Body of pancreas (tissue), 4 donors: ENCODE results near the gene TNS3.

ENCODE experiments used
- POLR2A ChIP-seq, 3 donors: fragments of 450-650 bp; IDR thresholded peaks; one replicate each; pipeline ENCODE4 v1.6.1; 2016; ENCODE audit warnings: antibody characterized with exemption in 3 of 3, mild to moderate bottlenecking in 2 of 3
- TF ChIP-seq, protein P1 (sequence below), 7 experiments: fragments of 450-650 bp in 4 of 7; fragments of 200-600 bp in 3 of 7; sonication (generic) in 3 of 7; IDR thresholded peaks; one replicate each; pipeline ENCODE4 v1.5.1; 2016 to 2019; ENCODE audit warnings: antibody characterized with exemption in 7 of 7

DNA sequence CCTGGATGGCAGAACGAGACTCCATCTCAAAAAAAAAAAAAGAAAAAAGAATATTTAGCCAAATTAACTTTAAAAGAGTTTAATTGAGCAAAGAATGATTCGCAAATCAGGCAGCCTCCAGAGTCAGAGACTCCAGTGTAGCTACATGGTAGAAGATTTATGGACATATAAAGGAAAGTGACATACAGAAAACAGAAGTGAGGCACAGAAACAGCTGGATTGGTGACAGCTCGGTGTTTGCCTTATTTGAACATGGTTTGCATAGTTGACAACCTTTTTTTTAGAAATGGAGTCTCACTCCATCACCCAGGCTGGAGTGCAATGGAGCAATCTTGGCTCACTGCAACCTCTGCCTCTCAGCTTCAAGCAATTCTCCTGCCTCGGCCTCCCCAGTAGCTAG lies 35.2 kb upstream of the TNS3 start:
- TF ChIP-seq, protein P1, sequence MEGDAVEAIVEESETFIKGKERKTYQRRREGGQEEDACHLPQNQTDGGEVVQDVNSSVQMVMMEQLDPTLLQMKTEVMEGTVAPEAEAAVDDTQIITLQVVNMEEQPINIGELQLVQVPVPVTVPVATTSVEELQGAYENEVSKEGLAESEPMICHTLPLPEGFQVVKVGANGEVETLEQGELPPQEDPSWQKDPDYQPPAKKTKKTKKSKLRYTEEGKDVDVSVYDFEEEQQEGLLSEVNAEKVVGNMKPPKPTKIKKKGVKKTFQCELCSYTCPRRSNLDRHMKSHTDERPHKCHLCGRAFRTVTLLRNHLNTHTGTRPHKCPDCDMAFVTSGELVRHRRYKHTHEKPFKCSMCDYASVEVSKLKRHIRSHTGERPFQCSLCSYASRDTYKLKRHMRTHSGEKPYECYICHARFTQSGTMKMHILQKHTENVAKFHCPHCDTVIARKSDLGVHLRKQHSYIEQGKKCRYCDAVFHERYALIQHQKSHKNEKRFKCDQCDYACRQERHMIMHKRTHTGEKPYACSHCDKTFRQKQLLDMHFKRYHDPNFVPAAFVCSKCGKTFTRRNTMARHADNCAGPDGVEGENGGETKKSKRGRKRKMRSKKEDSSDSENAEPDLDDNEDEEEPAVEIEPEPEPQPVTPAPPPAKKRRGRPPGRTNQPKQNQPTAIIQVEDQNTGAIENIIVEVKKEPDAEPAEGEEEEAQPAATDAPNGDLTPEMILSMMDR (IDR thresholded peaks at IDR 0.05) = no peak
- no peak for TF ChIP-seq POLR2A (IDR thresholded peaks at IDR 0.05)
